OCI-LY3 (cell line): ENCODE measurements around the gene PHF21B.

Source experiments
- H2AFZ ChIP-seq: fragments of 200-600, 300-600 bp; shearing (Covaris generic); 2 replicates; pipeline ENCODE4 v1.6.0; 2014; ENCODE audit warnings: antibody characterized with exemption, low read depth, low read length
- H3K27ac ChIP-seq: fragments of 200-600, 300-600 bp; sonication (generic); 2 replicates; pipeline ENCODE4 v1.5.1; 2014; ENCODE audit warnings: mild to moderate bottlenecking, low read length, moderate library complexity, mixed read lengths
- H3K27me3 ChIP-seq: fragments of 200-600, 300-600 bp; sonication (generic); 2 replicates; pipeline ENCODE4 v1.6.1; 2014; ENCODE audit warnings: low read depth, low read length, mixed read lengths
- H3K36me3 ChIP-seq: fragments of 200-600, 300-600 bp; sonication (generic); replicated peaks from 2 replicates; pipeline ENCODE3; 2014; ENCODE audit warnings: low read depth, low read length, mixed read lengths
- H3K4me1 ChIP-seq: fragments of 300-600, 200-600 bp; sonication (generic); 2 replicates; pipeline ENCODE4 v1.6.1; 2014; ENCODE audit warnings: low read length, mixed read lengths
- H3K4me2 ChIP-seq: fragments of 200-600, 300-600 bp; sonication (generic); 2 replicates; pipeline ENCODE4 v1.6.1; 2014; ENCODE audit warnings: low read length, mixed read lengths
- H3K4me3 ChIP-seq: fragments of 300-600, 200-600 bp; sonication (generic); 2 replicates; pipeline ENCODE4 v1.5.1; 2014; ENCODE audit warnings: antibody characterized with exemption, mild to moderate bottlenecking, low read length, moderate library complexity
- H3K79me2 ChIP-seq: fragments of 300-600, 200-600 bp; shearing (Covaris generic); 2 replicates; pipeline ENCODE4 v1.6.1; 2014; ENCODE audit warnings: mild to moderate bottlenecking, low read length, mixed read lengths
- H3K9ac ChIP-seq: fragments of 300-600, 200-600 bp; shearing (Covaris generic); 2 replicates; pipeline ENCODE4 v1.6.0; 2014; ENCODE audit warnings: mild to moderate bottlenecking, low read length, moderate library complexity
- H3K9me3 ChIP-seq: fragments of 200-600, 300-600 bp; shearing (Covaris generic); 2 replicates; pipeline ENCODE4 v1.6.1; 2014; ENCODE audit warnings: low read length, mixed read lengths; ENCODE audit not compliant: insufficient read depth
- H4K20me1 ChIP-seq: fragments of 200-600, 300-600 bp; sonication (generic); 2 replicates; pipeline ENCODE4 v1.6.1; 2016; ENCODE audit warnings: low read length, mixed read lengths; ENCODE audit not compliant: insufficient read depth
- EZH2phosphoT487 ChIP-seq: fragments of 200-600 bp; shearing (Covaris generic); IDR thresholded peaks from 2 replicates; pipeline ENCODE4 v1.6.1; 2018; ENCODE audit warnings: antibody characterized with exemption, mixed run types, low read depth
- TF ChIP-seq, protein P1 (sequence below): fragments of 200-600, 300-600 bp; sonication (generic); IDR thresholded peaks from 2 replicates; pipeline ENCODE4 v1.5.1; 2014; ENCODE audit warnings: antibody characterized with exemption, low read length, low read depth

PHF21B gene

DNA sequence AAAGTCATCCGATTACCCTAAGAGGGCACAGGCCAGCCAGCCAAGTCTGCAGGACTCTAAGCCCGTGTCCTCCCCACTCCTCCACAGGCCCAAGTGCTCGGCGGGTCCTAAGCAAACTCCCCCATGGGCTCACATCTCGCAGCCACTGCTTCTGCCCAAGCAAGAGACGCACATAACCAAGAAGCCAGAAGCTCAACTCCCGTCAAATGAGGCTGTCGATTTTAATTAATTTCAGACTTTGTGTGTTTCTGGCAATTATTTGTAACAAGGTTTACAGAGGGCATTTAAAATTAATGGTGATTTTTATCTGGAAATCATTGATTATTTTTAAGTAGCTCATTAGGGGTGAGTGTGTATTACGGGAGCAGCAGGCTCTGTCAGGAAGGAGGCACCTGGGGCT lies 27.4 kb downstream of the PHF21B start:
- peaks cover 70% of the 10 kb centered on the region for H4K20me1 ChIP-seq
- no peak overlapping the region for H3K27ac ChIP-seq
- no peak overlapping the region for H3K4me2 ChIP-seq
- H3K79me2 ChIP-seq, result peaks cover 58% of the 10 kb centered on the region
- TF ChIP-seq EZH2phosphoT487, result no peak
- TF ChIP-seq, protein P1, sequence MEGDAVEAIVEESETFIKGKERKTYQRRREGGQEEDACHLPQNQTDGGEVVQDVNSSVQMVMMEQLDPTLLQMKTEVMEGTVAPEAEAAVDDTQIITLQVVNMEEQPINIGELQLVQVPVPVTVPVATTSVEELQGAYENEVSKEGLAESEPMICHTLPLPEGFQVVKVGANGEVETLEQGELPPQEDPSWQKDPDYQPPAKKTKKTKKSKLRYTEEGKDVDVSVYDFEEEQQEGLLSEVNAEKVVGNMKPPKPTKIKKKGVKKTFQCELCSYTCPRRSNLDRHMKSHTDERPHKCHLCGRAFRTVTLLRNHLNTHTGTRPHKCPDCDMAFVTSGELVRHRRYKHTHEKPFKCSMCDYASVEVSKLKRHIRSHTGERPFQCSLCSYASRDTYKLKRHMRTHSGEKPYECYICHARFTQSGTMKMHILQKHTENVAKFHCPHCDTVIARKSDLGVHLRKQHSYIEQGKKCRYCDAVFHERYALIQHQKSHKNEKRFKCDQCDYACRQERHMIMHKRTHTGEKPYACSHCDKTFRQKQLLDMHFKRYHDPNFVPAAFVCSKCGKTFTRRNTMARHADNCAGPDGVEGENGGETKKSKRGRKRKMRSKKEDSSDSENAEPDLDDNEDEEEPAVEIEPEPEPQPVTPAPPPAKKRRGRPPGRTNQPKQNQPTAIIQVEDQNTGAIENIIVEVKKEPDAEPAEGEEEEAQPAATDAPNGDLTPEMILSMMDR, result no peak
- H3K27me3 ChIP-seq, result no peaks in the 10 kb centered on the region
- no peaks in the 10 kb centered on the region for H3K9me3 ChIP-seq
- no peaks in the 10 kb centered on the region for H3K4me1 ChIP-seq
- H2AFZ ChIP-seq, result no peak overlapping the region
- H3K9ac ChIP-seq, result no peak overlapping the region
- peaks cover 6% of the 10 kb centered on the region for H3K36me3 ChIP-seq
- H3K4me3 ChIP-seq, result no peak overlapping the region

DNA sequence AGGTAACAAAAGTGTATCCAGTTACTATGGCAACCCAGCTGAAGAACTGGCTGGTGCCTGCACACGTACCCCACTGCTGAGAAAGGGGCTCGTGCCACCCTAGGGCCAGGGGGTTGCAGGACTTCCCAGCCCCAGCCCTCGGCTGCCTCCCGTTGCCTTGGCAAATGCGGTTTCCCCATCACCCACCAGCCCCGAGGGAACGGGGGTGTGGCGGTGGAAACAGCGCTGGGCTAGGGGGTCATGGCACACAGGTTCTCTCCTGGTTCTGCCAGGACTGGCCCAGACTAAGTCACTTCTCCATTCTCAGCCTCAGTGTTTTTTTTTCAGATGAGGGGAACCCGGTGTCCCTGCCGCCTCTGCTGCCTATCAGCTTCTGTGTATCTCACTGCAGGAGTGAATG lies 27.9 kb downstream of the PHF21B start:
- Histone ChIP-seq H2AFZ (no peak overlapping the region), H4K20me1 (peaks cover 71% of the 10 kb centered on the region), H3K27ac (no peak overlapping the region), H3K9me3 (no peaks in the 10 kb centered on the region), H3K79me2 (peaks cover 52% of the 10 kb centered on the region), H3K9ac (no peak overlapping the region), H3K4me3 (no peak overlapping the region), H3K4me1 (no peaks in the 10 kb centered on the region), H3K27me3 (no peaks in the 10 kb centered on the region), H3K36me3 (peaks cover 6% of the 10 kb centered on the region), H3K4me2 (no peak overlapping the region)
- TF ChIP-seq, protein P1, result no peak
- no peak for TF ChIP-seq EZH2phosphoT487

DNA sequence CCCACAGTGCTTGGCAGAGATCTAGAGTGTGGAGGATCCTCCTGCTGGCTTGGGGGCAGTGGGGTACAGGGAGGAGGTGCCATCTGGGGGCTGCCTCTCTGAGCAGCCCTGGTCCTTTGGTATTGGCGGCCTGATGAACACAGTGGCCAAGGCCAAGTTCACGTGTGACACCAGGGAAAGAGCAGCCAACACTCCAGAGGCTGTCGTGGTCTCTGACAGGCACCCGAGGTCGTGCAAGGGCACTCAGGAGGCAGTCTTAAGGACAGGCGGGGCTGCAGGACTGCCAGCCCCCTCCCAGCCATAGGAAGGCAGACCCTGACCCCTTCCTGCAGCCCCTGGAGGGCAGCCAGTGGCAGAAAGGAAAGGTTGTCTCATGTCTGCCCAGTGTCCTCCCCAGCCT lies 30.7 kb downstream of the PHF21B start:
- Histone ChIP-seq H3K36me3 (no peaks in the 10 kb centered on the region), H3K27me3 (no peaks in the 10 kb centered on the region), H3K4me1 (no peaks in the 10 kb centered on the region), H3K4me2 (no peak overlapping the region), H3K9me3 (no peaks in the 10 kb centered on the region), H3K4me3 (no peak overlapping the region), H3K27ac (no peak overlapping the region), H2AFZ (no peak overlapping the region), H3K9ac (no peak overlapping the region), H3K79me2 (peaks cover 28% of the 10 kb centered on the region), H4K20me1 (peaks cover 81% of the 10 kb centered on the region)
- TF ChIP-seq, protein P1, result no peak
- no peak for TF ChIP-seq EZH2phosphoT487

DNA sequence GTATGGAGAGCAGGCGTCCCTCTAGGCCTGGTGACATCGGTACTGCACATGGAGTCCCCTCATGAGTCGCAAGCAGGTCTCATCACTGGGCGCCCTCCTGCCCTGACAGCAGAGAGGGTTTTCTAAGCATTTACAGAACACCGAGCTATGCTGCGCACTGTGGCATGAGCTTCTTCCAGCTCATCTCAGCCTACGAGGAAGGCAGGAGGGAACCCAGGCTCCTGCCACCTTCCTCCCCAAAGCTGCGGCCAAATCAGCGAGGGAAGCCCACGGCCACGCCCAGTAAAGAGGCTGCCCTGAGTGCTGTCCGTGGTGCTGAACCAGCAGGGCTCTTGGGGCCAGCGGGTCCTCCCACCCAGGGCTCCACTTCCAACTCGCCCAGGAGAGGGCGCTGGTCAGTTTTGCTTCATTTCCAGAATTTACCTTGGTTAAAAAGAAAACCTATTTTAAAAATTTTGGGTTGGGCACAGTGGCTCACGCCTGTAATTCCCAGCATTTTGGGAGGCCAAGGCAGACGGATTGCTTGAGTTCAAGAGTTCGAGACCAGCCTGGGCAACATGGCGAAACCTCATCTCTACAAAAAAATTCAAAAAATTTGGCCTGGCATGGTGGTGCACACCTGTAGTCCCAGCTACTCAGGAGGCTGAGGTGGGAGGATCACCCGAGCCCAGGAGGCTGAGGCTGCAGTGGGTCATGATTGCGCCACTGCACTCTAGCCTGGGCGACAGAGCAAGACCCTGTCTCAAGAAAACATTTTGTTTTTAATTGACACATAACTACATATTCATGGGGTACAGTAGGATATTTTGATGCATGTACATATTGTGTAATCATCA lies 34.2 kb downstream of the PHF21B start:
- no peak overlapping the region for H2AFZ ChIP-seq
- TF ChIP-seq EZH2phosphoT487, result no peak
- TF ChIP-seq, protein P1, result peak; percentile 88
- no peak overlapping the region for H3K9ac ChIP-seq
- no peak overlapping the region for H3K4me2 ChIP-seq
- H3K79me2 ChIP-seq, result peaks cover 13% of the 10 kb centered on the region; the same call in 1 of the 2 replicates
- no peaks in the 10 kb centered on the region for H3K36me3 ChIP-seq
- no peaks in the 10 kb centered on the region for H3K27me3 ChIP-seq
- no peaks in the 10 kb centered on the region for H3K4me1 ChIP-seq
- H3K4me3 ChIP-seq, result no peak overlapping the region
- peaks cover 74% of the 10 kb centered on the region for H4K20me1 ChIP-seq
- no peaks in the 10 kb centered on the region for H3K9me3 ChIP-seq
- no peak overlapping the region for H3K27ac ChIP-seq
